ENCODE data around the gene IRX2. TPM values are rescaled to one million over a fixed set of nuclear protein-coding genes. Genes with fewer than 3 reads are reported as not detected.

The IRX2 gene
- total RNA-seq, 1 experiment from 2014 or later, result 6.7 TPM

DNA sequence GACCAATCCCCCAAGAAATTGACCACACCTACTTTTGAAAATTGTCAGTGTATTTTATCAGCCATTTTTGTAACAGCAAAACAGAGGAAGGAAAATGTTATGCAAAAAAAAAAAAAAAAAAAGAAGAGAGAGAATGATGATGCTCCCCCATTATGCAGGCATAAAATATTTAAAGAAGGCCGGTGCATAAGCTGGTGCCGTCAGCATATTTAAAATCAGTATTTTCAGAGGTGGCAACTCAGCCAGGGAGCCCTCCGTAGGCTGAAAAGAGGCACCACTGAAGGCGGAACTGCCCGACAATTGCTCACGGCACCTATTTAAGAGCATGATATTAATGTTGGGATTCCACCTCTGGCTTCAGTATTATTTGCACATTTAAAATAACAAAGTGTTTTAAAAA, 33.4 kb downstream of the IRX2 start:
- no peak for DNase-seq (ENCODE audit: low read depth)

DNA sequence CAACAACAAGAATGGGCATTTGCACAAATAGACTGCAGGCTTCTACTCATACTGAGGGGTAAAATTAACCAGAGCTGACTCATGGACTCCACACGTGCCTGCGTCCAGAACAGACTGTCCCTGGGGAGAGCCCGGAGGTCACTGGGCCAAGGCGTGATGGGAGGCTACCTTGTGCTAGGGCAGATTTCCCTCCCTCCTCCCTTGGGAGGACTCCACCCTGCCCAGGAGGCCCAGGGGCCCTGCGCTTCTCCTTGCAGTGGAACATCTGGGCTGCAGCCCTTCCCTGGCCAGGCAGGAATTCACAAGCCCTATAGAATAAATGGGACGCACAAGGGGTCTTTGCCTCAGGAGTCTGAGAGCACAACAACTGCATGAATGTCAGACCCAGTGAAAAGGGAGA, 35.6 kb downstream of the IRX2 start:
- no peak for DNase-seq (ENCODE audit: low read depth)

DNA sequence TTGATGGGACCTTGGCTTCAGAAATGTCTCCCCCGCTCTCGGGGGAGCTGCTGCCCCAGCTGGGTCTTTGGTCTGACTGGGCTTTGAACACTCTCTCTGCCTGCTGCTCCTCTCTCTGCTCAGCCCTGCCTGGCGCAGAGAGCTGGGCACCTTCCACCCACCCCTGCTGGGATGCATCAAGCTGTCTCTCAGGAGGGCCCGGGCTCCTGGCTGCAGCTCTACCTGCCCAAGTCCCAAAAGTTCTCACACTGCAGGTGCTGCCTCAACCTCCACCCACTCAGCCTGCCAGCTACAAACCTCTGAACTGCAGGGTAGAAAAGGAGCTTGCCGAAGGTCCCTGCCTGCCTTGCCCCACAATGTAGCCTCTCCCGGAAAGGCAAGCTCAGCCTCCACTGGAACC, 36.7 kb downstream of the IRX2 start:
- DNase-seq (ENCODE audit: low read depth), result no peak

DNA sequence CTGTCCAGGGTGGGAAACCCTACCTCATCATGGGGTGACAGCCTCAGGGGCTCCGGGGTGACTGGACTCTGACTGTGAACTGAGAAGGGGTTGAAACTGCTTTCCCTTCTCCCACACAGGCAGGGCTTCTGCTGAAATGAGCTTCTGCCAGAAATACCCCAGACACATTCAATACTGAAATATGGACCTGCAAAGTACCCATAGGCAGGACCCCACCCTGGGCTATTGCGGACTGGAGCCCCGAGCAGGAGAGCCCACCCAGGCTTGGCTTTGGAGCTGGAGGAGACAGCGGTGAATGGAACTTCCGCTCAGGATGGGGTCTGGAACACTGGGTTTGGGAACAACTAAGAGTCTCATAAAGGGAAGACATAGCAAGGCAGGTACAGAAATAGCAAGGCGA, 37.5 kb downstream of the IRX2 start:
- DNase-seq (ENCODE audit: low read depth), result no peak

DNA sequence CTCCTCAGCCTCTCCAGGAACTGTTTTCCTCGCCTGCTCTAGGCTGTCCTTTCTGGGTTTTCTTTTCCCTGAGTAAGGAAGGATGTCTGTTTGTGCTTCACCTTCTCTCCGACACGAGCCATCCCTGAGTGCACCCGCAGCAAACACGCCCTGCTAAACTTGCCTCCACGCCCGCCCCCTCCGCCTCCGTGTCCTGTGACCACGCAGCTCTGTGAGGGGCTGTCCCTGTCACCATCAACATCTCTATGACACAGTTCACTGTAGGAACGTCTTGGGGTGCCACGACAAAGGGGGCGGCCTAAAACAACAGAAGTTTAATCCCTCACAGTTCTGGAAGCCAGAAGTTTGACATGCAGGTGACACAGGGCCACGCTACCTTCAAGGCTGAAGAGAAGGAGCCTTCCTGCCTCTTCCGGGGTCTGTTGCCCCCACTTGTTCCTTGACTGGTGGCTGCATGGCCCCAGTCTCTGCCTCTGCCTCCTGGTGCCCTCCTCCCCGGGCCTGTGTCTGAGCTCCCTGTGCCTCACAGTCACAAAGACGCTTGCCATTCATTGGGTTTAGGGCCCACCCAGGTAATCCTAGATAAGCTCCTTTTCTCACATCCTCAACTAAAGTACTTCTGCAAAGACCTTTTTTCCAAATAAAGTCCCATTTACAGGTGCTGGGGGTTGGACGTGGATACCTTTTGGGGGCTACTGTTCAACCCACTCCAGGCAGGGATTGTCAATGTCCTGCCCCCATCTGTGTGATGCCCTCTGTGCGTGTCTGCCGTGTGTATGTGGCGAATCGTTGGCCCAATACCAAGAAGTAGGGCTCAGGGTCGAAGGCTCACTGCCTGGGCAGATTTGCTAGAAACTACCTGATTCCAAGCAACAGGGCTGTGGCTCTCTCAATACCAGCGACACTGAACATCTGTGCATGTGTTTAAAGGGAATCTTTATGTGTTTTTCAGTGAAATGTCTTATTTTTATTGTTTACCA, 39.7 kb downstream of the IRX2 start:
- no peak for DNase-seq (ENCODE audit: low read depth)

DNA sequence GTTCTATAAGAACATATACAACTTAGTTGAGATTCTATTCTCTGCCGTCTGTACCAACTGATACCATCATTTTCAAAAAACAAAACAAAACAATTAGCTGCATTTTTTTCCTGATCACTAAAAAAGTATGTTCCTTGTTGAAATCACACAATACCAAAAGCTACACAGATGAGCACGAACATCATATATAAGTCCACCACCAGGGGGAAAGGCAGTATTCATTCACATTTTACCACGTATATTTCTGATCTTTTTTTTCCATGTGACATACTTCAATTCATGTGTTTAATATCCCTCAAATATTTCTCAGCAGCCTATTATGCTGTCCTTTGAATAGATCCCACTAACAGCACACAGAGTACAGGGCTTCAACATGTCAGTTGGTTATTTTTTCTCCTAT, 40.6 kb downstream of the IRX2 start:
- DNase-seq (ENCODE audit: low read depth), result no peak

DNA sequence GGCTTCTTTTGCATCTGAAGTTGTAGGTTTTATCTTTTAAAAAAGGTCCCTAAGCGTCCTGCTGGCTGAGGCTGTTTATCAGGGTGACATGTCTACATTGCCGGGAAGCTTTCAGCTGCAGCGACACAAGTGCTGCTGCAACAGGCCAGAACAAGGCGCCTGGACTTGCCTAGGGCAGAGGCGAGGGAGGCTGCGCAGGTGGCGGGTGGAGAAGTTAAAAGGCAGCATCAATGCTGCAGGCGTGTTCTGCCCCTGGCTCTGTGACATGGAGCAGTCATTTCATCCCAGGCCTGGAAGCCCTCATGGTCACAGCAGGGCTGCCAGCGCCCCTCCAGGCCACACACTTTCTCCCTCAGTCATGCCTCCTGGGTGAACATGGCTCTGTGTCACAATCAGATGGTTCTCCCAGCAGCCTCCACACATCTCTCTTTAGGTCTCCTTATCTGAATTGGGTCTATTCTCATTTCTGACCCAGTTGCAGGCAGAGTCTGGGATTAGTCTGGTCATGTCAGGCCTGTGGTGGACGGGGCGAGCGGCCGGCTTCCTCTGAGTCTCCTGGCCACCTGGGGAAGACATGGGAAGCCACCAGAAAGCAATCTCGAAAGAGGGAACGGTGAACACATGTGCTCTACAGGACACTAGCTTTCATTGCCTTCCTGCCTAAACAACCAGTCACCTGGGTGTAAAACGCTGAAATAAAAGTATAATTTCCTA, 41.3 kb downstream of the IRX2 start:
- DNase-seq (ENCODE audit: low read depth), result no peak

DNA sequence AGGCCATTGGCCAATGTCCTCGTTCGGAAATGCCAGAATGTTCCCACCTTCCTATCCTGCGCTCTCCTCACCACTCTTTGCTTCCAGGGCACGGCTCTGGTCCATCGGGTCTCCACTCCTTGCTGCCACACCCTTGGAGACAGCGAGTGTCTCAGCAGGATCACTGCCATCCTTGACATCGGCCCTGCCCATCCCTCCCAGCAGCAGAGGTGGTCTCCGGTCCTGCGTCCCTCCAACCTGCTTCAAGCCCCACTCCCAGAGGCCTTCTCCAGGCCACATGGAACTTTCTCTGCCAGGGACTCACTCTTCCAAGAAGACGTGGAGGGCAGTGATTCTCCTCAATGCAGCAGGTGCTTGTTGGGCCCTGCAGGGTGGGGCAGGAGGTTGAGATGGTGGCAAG, 42.7 kb downstream of the IRX2 start:
- no peak for DNase-seq (ENCODE audit: low read depth)

DNA sequence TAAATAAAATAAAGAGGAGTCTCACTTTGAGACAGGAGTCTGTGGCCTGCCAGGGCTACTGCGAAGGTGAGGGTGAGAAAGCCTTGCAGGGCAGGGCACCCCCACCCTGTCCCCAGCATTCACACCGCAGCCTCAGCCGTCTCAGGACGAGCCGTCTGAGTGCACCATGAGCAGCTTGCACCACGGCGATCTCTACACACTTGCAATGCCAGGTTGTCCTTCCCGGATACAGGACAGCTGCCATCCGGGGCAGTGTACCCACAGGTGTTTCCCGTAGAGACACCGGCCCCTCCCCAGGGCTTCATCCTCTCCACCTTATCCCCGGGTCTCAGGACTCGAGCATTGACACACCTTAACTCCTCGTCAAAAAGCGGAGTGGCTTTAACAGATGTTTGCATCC, 43.3 kb downstream of the IRX2 start:
- no peak for DNase-seq (ENCODE audit: low read depth)

DNA sequence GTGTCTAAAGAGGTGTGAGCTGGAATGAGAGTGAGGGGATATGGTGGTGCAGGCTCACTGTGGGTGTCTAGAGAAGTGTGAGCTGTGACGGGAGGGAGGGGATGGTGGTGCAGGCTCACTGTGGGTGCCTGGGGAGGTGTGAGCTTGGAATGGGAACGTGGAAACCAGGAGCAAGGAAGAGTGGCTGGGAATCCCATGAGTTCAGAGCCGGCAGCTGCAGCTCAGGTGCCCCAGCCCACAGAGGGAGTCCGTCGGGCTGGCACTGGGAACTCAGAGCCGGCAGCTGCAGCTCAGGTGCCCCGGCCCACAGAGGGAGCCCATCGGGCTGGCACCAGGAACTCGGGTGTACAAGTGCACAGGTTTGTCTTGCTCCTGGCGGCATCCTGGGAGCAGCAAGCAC, 45.6 kb downstream of the IRX2 start:
- DNase-seq (ENCODE audit: low read depth), result no peak

DNA sequence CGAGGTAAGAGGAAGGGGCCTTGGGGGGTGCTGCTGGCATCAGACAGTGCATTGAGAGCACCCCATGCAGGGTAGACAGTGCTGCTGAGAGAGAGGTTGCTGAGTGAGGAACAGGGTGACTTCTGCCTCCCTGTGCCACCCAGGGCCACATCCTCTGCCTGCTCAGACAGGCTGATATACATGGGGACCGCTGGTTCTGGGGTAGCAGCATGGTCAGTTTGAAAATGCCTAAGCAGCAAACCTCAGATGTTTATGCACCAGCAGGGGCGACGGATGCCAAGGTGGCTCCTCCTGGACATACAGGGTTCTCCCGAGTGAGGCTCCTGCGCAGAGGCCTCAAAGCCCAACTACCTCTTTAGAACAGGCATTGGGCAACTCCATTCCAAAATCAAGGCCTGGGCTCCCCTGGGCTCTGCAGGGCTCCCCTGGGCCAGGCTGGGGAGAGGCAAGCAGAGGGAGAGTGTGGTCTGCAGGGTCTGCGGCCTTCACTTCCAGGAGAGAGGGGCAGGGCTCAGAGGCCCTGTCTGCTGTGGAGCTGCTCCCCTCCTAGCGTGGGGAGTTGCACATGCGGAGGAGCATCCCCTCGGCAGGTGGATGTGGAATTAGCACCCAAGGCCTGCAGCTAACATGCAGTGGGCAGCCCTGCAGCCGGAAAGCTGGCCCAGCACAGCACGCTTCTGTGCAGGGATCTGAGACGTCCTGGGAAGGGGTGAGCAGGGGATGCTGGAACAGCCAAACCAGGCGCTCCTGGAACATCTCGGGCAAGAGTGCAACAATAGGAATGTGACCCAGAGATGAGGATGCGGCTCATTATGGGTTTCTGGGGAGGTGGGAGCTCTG, 46.5 kb downstream of the IRX2 start:
- DNase-seq (ENCODE audit: low read depth), result no peak

DNA sequence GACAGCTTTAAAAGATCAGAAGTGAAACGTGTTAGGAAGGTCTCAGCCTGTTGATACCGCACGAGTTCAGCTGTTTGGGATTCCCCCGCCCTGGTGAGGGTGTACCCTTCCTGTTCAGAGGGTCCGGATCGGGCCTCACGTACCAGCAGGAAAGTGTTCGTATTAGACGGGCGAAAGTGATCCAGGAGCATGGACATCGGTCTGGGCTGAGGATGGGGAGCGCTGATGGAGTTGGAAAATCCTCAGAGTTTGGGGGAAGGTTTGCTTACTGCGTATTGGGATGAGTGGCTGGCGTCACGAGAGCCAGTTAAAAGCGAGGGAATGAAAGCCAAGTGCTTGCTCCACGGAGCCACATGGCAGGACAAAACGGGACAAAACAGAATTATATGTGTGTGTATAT, 47.4 kb downstream of the IRX2 start:
- no peak for DNase-seq (ENCODE audit: low read depth)

DNA sequence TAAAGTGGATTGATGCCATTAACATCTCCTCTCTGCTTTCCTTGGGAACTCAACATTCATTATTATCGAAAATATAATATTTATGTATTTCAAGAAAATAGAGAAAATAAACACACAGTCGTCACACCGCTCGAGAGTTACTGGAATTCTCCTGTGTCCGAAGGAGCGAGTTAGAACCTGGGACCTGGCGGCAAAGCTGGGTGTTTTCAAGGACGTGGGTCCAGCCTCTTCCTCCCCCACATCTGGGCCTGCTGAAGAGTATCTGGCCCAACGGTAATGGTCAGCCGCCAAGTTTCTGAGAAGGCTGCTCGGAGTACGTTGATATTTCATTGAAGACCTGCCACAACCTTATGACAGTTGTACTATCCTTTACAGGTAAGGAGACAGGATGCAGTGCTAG, 47.9 kb downstream of the IRX2 start:
- no peak for DNase-seq (ENCODE audit: low read depth)

DNA sequence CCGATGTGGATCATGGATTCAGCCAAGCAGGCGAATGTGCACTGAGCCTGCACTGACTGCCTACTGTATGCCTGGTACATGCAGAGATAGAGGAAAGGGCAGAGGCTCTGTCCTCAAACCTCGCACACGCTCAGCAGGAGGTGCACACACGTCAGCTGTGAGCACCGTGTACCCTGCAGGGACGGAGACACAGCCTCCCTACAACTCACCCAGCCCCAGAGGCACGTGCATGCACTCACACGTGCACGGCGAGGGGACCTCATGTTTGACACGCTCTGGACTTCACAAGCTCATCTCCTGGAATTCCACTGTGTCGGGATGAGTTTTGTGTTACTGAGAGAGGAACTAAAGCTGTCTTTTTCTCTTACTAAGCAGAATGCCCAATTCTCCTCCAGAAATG, 48.4 kb downstream of the IRX2 start:
- DNase-seq (ENCODE audit: low read depth), result no peak

DNA sequence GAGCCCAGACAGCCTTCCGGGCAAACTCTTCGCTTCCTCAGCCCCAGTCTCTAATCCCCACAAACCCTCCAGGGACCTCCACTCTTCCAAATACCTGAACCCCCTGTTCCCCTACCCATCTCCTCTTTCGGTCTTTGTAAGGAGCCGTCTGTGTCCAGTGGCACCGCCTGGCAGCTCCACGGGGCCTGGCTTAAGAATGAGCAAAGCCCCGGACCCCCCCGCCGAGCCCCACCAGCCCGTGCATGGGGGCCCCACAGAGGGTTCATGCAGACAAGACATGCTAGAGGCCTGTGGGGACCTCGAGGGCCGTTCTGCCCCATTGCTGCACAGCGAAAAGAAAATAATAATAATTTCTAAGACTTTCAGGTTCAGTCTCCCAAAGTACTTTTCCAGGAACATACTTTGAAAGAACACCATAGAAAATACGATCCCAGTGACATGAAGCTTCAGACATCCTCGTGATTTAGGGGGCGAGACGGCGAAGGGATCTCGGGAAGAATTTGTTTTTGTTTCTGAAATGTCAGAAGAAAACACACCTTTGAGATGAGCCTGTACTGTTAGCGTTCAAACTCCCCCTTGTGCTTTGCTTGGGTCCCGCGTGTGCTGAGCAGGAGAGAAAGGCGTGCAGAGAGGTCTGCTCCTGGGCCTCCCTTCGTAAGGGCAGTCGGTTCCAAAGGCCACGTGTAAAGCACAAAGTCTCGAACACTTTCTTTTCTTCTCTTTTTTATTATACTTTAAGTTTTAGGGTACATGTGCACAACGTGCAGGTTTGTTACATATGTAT, 49.2 kb downstream of the IRX2 start:
- no peak for DNase-seq (ENCODE audit: low read depth)

DNA sequence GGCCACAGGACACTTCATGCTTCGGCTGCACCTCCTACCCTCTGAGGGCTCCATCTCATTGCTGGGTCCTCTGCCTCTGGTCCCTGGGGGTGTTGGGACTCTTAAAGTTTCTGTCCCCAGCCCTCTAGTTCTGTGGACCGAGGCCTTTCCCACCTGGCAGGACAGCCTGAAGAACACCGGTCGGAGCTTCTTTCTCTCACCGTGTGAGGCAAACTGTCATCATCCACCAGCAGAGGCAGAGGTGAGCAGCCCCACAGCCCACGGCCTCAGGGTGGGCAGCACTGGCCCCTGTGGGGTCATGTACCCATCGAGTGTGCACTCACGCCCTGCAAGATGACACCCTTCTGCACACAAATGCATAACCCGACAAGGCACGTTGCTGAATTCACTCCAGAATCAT, 49.9 kb downstream of the IRX2 start:
- no peak for DNase-seq (ENCODE audit: low read depth)

DNA sequence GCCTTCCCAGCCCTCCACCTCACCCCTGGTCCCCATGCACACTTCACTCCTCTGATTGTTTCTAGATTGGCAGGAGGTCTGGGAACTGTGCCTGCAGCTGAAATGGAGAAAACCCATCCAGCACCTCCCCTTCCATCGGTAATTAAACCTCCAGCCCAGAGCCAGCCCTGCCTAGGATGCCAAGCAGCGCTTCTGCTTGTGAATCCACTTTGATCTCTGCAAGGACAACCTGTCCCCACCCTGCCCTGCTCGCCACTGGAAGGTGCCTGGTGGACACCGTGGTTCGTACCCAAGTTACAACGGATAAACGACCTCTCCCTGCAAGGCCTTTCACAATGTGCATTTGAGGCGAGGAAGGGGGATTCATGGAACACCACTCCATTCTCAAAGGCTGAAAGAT, 50.6 kb downstream of the IRX2 start:
- DNase-seq (ENCODE audit: low read depth), result no peak

DNA sequence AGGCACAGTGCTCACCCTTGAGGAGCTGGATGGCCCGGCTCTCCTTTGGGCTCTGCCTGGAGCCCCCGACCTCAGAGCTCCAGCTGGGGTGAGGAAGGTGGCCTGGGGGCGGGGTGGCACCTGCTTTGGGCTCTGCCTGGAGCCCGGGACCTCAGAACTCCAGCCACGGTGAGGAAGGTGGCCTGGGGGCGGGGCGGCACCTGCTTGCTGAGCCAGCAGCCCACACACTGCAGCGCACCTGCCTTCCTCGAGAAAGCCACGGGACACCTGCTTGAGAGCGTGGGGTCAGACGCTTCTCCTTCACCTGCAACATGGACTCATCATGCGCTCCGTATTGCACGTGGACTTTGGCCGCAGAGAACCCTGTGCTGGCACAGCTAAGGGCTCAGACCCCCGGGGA, 51.8 kb downstream of the IRX2 start:
- DNase-seq (ENCODE audit: low read depth), result no peak

DNA sequence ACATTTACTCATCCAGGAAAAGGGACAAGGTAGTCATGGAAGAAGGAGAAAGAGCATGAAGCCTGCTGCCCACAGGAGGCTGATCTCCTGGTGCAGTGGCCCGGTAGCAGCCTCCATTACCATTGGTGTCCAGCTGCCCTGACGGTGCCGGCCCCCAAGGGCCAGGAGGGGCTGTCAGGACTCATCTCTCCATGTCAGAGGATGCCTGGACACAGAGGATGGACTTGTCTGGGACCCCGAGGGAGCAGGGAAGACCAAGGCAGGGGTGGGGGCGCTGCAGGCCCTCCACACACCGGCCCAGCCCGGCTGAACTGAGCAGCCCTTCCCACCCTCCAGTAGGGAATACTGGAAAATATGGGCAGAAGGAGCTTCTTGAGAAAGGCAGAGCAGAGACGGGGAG, 52.2 kb downstream of the IRX2 start:
- no peak for DNase-seq (ENCODE audit: low read depth)

DNA sequence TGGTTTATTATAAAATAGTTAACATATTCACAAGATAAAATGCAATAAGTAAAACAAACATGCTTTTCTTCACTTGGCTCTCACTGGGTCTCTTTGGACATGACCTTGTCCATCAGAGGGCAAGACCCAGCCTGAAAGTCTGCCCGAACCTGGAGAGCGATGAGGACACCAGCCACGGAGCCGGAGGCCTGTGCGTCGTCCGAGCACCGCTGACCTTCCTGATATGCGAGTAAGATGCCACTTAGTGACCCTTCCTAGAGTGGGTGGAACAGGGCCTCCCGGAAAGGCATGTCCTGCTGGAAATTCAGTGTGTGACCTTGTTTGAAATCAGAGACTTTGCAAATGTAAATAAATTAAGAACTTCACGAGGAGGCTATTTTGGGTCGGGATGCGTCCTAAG, 52.9 kb downstream of the IRX2 start:
- no peak for DNase-seq (ENCODE audit: low read depth)

DNA sequence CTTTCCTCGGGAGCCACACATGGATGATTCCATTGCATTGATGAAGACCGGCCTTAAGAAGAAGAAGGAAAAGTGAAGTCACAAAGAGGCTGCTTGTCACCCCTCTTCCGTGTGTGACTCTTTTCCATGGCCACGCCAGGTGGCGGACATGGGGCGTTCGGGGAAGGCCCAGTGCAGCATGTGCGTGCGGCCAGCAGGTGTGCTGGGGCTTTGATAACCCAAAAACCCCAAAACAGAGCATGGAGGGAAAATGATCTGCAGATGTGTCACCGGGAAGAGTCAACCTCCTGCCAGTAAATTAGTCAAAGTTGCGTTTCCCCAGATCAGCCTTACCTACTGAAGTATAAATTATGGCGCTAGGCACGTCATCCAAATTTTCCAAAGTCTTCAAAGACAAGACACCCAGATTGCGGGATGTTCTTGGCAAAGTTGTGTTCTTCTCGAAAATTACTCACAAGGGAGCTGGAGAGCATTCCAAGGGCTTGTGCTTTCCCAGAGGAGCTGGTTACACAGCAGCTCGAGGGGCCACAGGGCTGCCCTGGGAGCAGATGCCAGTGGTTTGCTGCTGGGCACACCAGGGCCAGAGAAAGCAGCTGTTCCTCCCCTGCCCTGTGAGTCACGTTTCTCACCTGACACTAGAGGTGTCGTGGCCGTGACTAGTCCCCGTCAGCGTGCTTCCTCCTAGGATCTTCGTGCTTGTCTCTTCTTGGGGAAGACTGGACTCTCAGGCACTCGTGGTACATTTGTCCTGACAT, 53.9 kb downstream of the IRX2 start:
- DNase-seq (ENCODE audit: low read depth), result peak; percentile 1
